GM18870 (cell line): ENCODE data around the gene DNAJC3.
"Not testable (repeated sequence)": the region's sequence is repeated elsewhere in the genome, so short reads cannot be mapped to it uniquely, and the experiment has no call there.

Experiments
- ATAC-seq: cut with Tn5 transposase; IDR thresholded peaks from one replicate; pipeline ENCODE4 v1.9.1; 2021; ENCODE audit warnings: moderate library complexity; ENCODE audit not compliant: unreplicated experiment

Gene DNAJC3

GRCh38 chr13:95763601-95764000 is 86.7 kb downstream of the DNAJC3 start:
- no peak for ATAC-seq

GRCh38 chr13:95771905-95772304 is 95.0 kb downstream of the DNAJC3 start:
- ATAC-seq: no peak

DNA sequence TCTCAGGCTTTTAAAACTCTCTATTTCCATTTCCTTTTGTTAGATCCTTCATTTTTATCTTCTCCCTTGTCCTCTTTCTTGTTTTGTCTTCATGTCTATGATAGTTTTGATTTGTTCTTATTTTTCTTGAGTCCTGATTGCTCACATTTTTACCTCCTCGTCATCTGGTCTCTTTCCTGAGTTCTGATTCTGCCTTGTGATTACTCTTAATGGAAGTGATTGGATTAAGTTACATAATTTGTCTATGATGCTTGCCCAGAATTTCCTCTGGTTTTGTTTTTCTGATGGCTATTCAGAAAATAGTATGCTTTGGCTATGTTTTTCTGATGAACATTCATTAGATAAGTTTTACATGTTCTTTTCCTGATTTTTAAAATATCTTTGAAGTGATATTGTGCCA is 102.6 kb downstream of the DNAJC3 start:
- ATAC-seq: no peak

GRCh38 chr13:95781016-95781415 is 104.1 kb downstream of the DNAJC3 start:
- ATAC-seq: no peak

DNA sequence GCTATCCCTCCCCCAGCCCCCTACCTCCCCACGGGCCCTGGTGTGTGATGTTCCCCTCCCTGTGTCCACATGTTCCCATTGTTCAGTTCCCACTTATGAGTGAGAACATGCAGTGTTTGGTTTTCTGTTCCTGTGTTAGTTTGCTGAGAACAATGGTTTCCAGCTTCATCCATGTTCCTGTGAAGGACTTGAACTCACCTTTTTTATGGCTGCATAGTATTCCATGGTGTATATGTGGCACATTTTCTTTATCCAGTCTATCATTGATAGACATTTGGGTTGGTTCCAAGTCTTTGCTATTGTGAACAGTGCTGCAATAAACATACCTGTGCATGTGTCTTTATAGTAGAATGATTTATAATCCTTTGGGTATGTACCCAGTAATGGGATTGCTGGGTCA is 105.0 kb downstream of the DNAJC3 start:
- ATAC-seq: not testable (repeated sequence)

GRCh38 chr13:95783747-95784146 is 106.8 kb downstream of the DNAJC3 start:
- ATAC-seq: no peak

- ATAC-seq: no peak
Observed at GRCh38 chr13:95784161-95784899, 107.4 kb downstream of the DNAJC3 start.

GRCh38 chr13:95784900-95785290 is 108.0 kb downstream of the DNAJC3 start:
- ATAC-seq: no peak

- ATAC-seq: no peak
Observed at GRCh38 chr13:95787356-95788099, 110.6 kb downstream of the DNAJC3 start.

DNA sequence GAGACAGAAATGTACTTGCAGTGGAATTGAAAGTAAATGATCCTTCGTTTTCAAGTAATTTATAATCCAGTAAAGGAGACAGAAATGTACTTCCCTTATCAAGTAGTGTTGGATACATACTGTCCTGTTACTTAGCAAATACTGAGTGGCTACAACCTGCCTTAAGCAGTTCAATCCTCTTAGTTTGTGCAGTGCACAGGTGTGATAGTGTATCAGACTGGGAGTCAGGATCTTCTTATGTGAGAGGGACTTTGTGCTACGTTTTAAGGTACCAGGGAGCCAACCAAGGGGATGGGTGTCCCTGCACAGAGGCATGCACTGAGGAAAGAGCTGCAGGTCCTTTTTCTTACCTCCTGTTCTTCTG is 111.1 kb downstream of the DNAJC3 start:
- ATAC-seq: no peak

GRCh38 chr13:95789315-95789714 is 112.4 kb downstream of the DNAJC3 start:
- not testable (repeated sequence) for ATAC-seq

- ATAC-seq: no peak
Observed at GRCh38 chr13:95791084-95791722, 114.3 kb downstream of the DNAJC3 start.

GRCh38 chr13:95793018-95793555 is 116.1 kb downstream of the DNAJC3 start:
- ATAC-seq: no peak

DNA sequence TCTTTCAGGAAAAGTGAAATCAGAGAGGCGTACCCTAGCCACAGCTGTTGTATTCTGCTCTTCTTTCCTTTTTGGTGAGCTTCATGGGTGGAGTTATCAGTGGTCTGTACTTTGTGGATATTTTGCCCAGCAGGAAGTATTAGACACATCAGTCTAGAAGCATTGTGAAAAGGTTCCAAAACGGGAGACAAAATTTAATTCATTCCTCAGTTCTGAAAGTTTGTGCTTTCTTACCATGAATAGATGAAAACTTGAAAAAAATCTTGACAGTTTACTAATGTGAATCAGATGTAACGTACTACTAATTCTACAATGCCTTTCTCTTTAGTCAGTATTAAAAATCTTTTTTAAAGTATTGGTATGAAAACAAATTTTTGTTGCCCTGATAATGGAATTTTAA is 116.8 kb downstream of the DNAJC3 start:
- no peak for ATAC-seq

DNA sequence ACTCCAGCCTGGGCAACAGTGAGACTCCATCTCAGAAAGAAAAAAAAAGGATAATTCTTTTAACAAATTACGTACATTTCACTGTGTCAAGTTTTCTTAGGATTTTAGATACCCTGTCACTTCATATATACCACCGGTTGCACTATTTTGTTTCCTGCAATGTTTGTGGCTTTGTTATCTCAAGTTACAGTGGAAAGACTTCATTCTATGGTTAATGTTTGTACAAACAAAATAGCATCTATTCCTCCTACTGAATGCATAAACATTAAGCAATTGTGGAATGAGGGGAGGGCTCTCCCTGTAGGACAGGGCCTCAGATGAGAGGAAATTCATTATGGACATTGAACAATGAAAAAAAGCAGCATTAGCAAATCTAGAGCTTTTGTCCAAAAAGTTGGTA is 120.1 kb downstream of the DNAJC3 start:
- no peak for ATAC-seq

- no peak for ATAC-seq
Observed at GRCh38 chr13:95800436-95800835, 123.5 kb downstream of the DNAJC3 start.

DNA sequence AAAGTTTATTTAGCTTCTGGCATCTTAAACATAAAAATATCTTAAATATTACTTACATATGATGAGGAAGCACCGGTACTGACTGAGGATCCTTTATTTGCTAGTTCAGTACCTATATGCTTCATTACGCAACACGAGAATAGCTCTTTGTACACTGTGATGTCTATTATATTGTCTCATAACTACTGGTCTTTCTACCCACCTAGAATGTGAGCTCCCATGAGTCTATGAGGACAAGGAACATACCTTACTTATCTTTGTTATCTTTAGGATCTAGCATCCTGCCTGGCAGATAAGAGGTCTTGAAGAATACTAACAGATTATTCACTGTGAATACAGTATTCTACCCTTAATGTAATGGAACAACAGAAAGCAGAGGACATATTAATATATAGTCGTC is 124.9 kb downstream of the DNAJC3 start:
- no peak for ATAC-seq

- ATAC-seq: no peak
Observed at GRCh38 chr13:95805921-95806320, 129.0 kb downstream of the DNAJC3 start.

- no peak for ATAC-seq
Observed at GRCh38 chr13:95809429-95809828, 132.5 kb downstream of the DNAJC3 start.

GRCh38 chr13:95813139-95813538 is 136.2 kb downstream of the DNAJC3 start:
- ATAC-seq: no peak

GRCh38 chr13:95814495-95814894 is 137.6 kb downstream of the DNAJC3 start:
- ATAC-seq: no peak

DNA sequence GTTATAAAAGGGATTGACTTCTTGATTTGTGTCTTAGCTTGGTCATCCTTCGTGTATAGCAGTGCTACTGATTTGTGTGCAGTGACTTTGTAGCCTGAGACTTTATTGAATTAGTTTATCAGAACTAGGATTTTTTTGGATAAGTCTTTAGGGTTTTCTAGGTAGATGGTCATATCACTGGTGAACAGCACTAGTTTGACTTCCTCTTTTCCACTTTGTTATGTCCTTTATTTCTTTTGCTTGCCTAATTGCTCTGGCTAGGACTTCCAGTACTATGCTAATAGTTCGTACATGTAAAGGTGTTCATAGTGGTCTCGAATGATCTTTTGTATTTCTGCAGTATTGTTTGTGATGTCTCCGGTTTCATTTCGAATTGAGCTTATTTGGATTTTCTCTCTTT is 145.4 kb downstream of the DNAJC3 start:
- no peak for ATAC-seq
